A172 (cell line): ENCODE data around the gene COLEC12. TPM values are rescaled to one million over a fixed set of nuclear protein-coding genes. Genes with fewer than 3 reads are reported as not detected.

Experiments used
- DNase-seq: peaks from one replicate; pipeline ENCODE4 v3.0.0-alpha.2; 2015; ENCODE audit warnings: low spot score
- total RNA-seq: library from RNA; depleted of rRNA; stranded (reverse); fragments of >200 nt; shearing (Covaris generic); gene quantifications from 2 replicates; pipeline ENCODE4 v1.2.3, GENCODE V29; 2014

Gene COLEC12
- total RNA-seq, 1 experiment from 2014 or later = not detected

DNA sequence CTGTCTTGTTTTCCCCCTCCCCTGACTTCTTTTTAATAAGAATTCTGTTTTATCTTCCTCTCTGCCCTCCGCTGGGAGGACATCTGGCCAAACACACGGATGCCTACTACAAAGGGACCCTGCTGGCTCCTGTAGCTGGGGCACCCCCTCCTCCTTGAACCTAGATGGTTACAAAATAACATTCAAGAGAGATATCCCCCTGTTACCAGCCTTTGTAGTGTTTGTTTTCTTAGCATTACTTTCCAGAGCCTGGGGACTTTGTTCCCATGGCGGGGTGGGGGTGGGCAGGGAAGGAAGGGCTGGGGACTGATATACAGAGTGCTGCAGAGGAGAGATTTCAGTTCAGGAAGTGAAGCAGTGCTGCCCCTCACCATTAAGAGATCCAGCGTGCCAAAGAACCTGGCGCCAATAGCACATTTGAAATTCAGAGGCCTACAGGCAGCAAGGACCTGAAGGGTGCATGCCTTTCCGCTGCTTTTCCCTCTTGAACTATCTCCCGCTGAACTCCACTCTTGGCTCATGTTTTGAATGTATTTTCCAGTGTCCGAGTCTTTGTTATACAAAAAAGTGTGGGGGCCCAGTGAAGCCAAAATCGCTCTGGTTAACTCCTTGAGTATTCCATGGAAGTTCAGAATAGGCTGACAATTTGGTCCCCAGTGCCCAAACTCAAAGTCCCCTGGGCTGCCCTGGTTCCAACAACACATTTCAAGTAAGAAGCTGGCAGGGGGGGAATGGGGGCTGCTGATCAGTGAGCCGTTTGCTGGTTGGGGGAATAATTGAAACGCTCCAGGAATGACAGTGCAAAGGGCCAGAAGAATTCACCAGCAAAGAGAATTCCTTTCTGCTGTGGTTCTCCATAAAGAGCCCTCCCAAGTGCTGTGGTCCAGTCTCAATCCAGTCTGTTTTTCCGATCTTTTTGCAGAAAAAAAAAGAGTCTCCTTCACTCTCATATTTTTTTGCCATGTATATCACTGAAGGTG is 137.9 kb downstream of the COLEC12 start:
- no peak for DNase-seq

DNA sequence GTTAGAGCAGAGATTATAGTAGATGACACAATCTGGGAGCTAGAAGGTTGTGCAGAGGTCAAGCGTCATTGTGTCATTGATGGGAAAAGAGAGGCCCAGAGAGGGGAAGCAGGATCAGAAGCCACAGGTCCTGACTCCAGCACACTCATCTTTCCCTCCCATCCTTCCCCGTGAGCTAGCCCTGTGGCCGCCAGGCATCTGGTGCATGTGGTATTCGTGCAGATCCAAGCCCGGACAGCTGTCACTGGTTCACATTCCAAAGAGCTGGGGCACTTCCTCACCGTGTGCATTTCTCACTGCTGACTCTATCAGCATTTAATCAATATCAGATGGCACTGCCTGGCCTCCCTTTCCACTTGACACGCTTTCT is 138.6 kb downstream of the COLEC12 start:
- peak; percentile 17 for DNase-seq

DNA sequence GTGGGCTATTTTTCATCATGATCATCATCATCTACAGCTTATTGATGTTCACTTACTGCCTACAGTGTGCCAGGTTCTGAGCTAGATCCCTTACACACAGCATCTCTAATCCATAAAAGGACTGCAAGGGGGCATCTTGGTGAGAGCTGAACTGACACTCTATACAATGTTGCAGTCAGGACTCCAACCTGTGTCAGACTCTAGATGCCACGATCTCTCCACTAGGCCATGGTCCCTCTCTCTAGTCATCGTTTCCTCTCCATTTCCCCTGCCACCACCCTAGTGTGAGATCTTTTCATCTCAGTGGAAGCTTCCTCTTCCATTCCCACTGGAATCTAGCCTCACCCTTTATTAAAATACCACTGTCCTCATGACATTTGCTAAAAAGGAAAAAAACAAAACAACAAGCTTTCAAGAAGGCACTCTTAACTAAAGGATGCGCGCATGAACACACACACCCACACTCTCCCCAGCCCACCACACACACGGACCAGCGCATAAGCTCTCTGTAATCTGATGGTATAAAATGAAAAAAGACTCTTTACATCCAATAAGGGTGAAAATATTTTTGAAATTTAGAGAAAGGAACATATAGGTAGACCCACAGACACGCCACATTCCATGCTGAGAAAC is 139.3 kb downstream of the COLEC12 start:
- DNase-seq = no peak

DNA sequence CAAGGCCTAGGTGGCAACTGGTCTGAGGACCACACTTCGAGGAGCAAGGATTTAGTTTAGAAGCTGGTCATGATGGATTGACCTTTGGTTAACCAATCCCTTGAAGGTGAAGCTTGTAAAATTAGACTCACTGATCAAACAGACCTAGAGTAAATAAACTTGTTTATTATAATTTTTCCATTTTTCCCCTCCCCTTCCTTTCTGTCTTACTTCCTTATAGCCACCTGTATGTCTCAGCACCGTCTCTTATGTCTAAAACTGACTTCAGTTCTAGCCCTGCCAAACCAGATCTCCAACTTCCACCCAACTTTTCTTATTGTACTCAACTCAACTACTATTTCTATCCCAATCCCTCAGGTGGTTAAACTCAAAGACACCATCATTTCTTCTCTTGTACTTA is 139.8 kb downstream of the COLEC12 start:
- no peak for DNase-seq

DNA sequence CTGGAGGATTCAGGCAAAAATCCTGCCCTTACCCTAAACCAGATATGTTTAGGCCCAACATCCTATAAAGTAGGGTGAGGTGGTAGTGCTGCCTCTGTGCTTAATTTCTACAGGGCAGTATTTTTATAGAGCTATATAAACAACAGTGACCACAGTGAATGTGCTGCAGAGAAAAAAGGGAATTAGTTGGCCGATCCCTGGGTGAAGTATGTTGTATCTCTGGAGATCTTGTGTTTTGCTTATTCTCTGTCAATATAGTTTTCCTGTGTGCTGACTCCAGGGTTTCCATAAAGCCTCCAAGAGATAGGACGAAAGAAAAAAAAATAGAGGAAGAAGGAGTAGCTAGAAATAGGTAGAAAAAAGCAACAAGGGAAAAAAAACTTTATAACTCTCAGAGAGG is 143.7 kb downstream of the COLEC12 start:
- no peak for DNase-seq

DNA sequence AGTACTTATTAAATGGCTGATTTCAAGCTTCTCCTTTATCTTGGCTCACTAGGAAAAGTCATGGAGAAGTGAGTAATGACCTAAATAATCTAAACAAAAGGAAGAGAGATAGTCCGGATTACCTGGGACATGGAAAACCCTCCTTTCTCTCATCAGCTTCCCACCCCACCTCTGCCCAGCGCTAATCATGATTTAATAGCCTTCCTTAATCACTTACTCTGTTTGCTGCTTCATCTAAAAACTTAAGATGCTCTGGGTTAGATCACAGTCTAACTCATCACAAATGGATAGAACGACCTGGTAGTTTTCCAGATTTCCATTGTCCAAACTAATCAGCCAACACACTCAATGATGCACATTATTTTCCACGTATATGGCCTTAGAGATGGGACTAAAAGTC is 144.8 kb downstream of the COLEC12 start:
- DNase-seq = no peak

DNA sequence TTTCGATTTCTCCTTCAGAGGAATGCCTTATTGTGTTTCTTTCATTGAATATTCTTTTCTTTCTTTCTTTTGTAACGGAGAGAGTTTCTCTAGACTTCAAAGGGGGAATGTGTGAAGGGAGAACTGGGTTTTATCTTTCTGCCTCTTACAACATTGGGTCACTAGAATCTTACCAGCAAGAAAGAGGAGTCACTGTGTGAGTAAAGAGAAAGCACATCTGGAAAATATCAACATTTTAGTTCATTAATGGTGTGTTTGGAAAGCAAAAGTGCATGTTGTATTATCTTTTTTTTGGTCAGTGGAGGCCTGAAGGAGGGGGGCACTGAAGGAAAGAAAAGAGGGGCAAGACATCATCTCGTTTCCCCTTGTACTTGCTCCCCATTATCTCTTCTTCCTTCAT is 146.0 kb downstream of the COLEC12 start:
- DNase-seq = no peak

DNA sequence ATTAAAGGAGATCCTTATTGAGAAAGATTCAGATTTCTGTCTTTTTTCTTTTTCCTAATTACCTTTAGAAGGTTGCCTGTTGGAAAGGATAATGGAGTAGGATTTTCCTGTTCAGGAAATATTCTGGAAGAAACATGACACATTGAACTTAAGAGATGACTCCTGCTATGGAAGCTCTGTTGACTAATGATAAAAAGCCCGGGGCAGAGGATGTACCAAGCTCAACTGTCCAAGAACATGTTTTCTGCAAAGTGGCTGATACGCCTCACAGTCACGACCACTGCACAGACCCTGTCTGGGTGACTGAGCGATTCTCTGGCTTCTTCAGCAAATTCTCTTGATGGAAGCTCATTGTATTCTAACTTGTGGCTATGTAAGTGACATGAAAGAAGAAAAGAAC is 146.5 kb downstream of the COLEC12 start:
- DNase-seq = no peak

DNA sequence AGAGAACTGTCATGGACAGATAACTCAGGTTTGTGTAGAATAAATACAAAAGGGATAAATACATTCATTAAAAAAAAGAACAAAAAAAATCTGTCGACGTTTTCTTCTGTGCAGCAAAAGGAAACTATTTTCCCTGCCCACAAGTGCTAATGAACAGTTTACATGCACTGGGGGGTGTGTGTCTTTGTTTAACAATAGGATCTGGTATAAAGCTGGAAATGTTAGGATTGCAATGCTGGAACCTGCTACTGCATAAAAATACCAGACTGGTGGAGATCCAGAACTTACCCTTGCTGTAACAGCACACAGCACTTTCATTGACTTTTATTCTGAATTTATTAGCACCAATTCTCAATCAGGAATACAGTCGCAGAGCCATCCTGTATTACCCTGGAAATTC is 148.1 kb downstream of the COLEC12 start:
- DNase-seq = no peak

DNA sequence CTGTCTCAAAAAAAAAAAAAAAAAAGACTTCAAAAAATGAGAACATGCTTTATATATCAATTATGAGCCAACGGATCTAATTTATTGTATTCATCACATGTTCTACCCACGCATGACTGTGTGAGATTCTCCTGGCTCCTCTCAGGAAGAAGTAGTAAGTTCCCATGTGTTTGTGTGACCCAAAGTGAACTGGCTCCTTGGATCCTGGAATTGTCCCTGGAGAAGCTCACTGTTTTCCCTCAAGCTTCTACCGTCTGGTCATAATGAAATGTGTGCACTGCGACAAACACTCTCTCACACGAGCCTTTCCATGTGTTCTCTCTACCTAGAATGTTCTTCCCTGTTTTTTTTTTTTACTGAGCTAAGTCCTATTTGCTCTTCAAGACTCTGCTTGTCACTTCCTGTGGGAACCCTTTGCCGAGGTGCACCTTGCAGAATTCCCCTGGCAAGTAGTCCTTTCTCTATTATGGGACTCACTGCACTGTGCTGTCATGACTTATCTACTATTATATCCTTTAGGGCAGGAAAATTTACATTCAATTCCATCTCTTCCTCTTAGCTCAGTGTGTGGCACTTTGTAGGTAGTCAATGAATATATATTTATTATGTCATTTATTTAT is 149.4 kb downstream of the COLEC12 start:
- DNase-seq = no peak

DNA sequence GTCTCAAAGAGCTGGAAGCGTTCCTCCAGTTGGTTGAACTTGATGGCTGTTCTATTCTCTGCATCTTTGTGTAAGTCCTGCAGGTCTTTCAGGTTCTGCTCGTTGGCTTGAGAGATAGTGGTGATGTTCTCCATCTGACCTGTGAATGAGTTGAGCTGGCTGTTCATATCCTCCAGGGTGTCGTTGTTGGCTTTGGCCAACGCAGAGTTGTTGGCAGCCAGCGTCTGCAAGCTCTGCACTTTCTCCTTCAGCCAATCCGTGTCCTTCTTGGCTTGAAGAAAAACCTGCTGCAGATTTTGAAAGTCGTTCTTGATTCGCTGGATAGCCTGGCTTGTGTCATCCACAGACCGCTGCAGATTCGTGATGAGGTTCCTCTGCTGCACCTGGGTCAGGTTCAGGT is 153.9 kb downstream of the COLEC12 start:
- DNase-seq = no peak

DNA sequence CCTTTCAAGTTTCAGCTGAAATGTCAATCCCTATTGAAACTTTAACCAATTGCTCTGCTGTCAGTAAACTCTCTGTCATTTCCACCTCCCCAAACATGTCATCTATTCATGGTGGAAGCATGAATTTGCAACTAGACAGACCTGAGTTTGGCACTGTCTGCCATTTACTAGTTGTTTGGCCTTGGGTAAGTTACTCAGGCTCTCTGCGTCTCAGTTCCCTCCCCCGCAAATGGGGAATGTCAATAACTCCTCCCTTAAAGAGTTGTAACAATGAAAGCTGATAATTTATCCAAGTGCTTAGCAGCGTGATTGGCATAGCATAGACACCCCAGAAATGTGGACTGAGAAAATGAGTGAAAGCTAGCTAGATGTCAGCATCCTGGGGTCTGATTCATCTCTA is 159.4 kb downstream of the COLEC12 start:
- DNase-seq = no peak

DNA sequence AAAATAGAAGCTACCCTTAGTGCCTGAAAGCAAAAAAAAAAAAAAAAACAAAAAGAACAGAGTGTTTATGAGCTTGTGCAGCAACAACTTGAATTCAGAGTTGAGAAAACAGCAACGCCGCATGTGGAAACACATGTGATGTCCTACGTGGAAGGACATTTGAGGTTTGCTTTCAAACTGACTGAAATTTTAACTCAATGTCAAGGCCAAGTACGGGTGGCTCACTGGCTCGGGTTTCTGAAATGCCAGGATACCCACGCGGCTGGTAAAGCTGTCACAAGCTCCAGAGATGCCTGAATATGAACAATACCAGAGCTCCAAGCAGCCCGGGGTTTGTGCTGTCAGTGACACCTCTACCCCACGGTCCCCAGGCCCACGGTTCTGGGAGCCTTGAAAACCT is 160.5 kb downstream of the COLEC12 start:
- DNase-seq = no peak

DNA sequence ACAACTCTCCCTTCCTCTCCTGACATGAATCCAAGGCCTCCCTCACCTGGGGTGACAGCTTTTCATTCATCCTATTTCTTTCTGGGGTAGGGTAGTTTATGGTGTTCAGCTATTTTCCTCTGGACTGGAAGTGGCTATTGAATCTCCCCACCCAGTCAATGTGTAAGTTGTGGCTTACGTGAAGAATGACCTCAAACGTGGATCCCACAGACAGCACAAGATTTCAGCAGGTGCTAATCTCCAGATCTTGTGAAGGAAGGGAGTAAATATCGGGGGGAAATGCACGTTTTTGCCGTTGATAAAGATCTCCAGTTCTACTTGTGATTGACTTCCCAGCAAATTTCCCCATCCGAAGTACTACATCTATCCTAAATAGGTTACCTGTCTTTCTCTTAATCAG is 161.3 kb downstream of the COLEC12 start:
- DNase-seq = no peak

DNA sequence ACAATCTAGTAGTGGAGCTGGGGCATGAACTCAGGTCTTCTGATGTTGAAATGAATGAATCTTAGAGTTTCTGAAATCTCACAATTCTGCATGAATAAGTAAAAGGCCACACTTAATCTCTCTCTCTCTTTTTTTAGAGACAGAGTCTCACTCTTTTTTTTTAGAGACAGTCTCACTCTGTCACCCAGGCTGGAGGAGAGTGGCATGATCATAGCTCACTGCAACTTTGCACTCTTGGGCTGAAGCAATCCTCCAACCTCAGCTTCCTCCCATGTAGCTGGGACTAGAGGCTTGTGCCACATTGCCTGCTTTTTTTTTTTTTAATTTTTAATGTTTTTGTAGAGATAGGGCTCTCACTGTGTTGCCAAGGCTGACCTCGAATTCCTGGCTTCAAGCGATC is 163.8 kb downstream of the COLEC12 start:
- DNase-seq = no peak

DNA sequence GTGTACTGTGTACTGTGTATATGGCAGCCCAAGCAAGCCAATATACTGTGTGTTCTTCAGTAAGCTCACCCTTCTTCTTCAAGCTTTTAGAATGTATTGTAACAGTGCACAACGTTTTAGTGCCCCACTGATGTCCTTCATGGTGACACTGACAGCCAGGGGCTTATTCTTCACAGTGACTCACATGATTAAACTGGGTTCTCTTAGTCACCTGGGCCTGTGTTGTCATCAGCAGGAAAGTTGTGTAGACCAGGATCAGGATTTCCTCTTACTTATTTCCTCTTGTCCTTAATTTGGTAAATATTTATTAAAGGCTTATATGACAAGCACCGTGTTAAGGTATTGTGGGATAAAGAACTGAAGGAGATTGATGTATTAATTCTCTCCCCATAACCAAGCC is 164.8 kb downstream of the COLEC12 start:
- no peak for DNase-seq

DNA sequence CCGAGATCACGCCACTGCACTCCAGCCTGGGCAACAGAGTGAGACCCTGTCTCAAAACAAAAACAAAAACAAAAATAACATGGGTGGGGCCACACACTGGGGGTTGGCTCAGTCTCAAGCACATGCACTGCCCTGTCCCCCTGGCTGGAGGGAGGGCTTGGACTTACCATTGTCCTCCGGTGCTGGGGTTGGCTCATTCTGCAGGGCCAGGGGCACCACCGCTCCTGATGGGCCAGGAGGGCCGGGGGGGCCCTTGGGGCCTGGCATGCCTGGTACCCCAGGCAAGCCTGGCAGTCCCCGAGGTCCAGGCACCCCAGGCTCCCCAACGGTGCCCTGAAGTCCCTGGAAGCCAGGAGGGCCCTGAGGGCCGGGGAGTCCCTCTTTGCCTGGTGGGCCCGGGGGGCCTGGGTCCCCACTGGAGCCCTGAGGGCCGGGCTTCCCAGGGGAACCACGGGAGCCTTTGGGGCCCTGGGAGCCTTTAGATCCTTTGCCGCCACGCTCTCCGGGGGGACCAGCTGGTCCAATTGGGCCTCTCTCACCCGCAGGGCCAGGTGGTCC is 165.8 kb downstream of the COLEC12 start:
- DNase-seq = no peak

DNA sequence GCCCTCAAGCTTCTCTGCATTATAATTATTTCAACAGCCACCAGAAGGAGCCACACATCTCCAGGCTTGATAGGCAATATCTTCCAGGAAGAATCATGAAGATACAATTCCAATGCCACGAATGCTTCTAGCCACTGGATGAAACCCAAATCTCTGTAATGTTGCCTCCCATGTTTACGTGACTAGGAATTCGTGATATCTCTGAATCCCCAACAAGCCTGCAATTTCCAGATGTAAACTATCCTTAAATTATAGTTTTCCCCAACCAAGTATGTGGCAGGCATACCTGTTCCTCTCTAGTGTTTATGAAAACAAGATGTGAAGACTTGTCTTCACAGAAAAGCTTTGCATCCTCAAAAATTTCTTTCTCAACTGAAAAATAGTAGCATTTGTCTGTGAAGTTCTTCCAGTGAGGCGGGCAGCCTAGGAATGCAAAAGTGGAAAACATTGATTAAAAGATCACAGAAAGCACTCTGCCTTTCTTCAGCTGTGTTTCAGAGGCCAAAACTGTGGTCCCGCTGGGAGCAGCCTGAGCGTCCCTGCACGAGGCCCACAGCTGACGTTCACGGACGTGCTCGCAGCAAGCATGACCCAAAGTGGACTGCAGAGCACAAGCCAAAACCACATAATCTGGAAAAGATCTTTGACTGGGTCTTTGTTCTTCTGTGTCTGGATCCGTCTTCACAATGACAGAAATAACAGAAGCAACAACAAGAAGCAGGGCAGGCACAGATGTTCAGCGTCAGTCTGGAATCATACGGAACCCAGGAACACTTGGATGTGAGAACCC is 167.6 kb downstream of the COLEC12 start:
- DNase-seq = no peak

DNA sequence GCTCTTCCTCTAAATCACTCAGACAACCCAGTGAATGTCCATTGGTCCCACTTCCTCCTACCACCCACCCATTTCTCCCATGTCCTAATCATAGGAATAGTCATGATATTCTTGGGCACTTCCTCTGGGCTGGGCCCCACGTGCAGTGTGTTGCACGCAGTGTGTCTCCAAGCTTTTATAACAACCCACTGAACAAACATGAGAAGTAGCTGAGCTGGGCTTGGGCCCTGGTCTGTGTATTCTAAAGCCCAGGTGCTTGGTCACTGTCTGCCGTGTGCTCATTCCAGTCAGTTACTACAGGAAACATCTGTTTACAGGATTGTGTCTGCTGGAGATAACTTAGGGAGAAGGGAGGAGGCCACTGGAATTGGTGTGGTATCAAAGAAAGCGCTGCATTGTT is 168.5 kb downstream of the COLEC12 start:
- no peak for DNase-seq

DNA sequence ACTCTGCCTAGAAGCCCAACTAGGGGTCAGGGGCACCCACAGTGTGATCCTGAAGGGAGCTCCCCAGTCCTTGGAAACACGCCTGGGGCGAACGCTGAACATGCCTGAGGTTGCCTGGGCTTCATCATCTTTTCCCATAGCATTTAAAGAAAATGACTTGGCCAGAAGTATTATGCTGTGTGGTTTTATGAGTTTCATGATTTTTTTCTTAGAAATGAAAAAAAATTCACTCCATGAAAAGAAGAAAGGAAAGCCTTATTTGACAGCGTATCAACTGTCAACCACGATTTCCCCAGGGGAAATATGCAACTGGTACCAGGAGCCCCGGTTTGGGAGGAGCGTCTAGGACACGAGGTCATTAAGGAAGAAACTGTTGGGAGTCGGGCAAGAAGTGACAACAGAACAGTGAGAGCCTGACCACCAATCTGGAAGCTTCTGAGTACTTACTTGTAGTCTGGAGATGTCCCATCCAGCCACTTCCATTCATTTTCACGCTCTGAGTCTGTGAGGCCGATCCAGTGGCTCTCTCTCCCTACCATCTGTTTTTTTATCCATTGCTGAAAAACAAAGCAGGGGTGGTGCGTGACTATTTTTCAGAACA is 169.2 kb downstream of the COLEC12 start:
- DNase-seq = no peak

DNA sequence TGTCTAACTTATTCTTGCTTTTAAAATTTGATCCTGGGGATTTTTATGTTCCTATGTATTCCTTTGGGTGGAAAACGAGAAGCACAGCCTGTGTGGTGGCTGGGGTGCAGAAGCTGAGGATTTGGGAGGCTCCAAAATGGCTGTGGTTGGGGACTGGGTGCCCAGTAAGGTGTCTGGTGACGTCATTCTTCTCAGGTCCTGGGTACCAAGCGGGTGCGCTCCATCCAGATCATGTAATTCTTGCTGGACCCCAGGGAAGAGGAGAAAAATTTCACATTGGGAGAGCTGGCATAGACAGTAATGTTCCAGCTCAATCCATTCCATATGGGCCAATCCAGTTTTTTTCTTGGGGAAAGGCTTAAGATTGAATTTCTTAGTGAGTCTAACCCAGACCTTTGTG is 171.6 kb downstream of the COLEC12 start:
- DNase-seq = no peak
